ENCODE data around the gene TAF3. TPM values are rescaled to one million over a fixed set of nuclear protein-coding genes. Genes with fewer than 3 reads are reported as not detected.
A peak's percentile ranks its signal among the peaks of the same experiment; 100 is the strongest.
"Not testable (repeated sequence)": the region's sequence is repeated elsewhere in the genome, so short reads cannot be mapped to it uniquely, and the experiment has no call there.

TAF3 gene, protein sequence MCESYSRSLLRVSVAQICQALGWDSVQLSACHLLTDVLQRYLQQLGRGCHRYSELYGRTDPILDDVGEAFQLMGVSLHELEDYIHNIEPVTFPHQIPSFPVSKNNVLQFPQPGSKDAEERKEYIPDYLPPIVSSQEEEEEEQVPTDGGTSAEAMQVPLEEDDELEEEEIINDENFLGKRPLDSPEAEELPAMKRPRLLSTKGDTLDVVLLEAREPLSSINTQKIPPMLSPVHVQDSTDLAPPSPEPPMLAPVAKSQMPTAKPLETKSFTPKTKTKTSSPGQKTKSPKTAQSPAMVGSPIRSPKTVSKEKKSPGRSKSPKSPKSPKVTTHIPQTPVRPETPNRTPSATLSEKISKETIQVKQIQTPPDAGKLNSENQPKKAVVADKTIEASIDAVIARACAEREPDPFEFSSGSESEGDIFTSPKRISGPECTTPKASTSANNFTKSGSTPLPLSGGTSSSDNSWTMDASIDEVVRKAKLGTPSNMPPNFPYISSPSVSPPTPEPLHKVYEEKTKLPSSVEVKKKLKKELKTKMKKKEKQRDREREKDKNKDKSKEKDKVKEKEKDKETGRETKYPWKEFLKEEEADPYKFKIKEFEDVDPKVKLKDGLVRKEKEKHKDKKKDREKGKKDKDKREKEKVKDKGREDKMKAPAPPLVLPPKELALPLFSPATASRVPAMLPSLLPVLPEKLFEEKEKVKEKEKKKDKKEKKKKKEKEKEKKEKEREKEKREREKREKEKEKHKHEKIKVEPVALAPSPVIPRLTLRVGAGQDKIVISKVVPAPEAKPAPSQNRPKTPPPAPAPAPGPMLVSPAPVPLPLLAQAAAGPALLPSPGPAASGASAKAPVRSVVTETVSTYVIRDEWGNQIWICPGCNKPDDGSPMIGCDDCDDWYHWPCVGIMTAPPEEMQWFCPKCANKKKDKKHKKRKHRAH
- polyA plus RNA-seq (ENCODE audit: insufficient read length) = 12.1 TPM
- long read RNA-seq, donor 1 = 0 reads
- long read RNA-seq, donor 2 = 0 reads
- long read RNA-seq, donor 3 = 0 reads
- long read RNA-seq, donor 4 = 0 reads
- long read RNA-seq, donor 5, full-length matches to known transcripts = 1 of 1 reads
- long read RNA-seq, donor 5, partial matches to known transcripts = 0 of 1 reads
- long read RNA-seq, donor 5, other reads (novel, unspliced or antisense) = 0 of 1 reads
- long read RNA-seq, donor 6, partial matches to known transcripts = 5 of 5 reads
- long read RNA-seq, donor 6, other reads (novel, unspliced or antisense) = 0 of 5 reads
- long read RNA-seq, donor 7, partial matches to known transcripts = 9 of 9 reads
- long read RNA-seq, donor 7, other reads (novel, unspliced or antisense) = 0 of 9 reads
- long read RNA-seq, donor 8 = 0 reads

- DNase-seq = peak; percentile 94
These were observed at the start of gene TAF3 for GRCh38 chr10:7818295-7819120. Gene TAF3, plus strand, starts transcription at chr10:7818505. Its CDS starts 205 bp downstream, at chr10:7818710.

DNA sequence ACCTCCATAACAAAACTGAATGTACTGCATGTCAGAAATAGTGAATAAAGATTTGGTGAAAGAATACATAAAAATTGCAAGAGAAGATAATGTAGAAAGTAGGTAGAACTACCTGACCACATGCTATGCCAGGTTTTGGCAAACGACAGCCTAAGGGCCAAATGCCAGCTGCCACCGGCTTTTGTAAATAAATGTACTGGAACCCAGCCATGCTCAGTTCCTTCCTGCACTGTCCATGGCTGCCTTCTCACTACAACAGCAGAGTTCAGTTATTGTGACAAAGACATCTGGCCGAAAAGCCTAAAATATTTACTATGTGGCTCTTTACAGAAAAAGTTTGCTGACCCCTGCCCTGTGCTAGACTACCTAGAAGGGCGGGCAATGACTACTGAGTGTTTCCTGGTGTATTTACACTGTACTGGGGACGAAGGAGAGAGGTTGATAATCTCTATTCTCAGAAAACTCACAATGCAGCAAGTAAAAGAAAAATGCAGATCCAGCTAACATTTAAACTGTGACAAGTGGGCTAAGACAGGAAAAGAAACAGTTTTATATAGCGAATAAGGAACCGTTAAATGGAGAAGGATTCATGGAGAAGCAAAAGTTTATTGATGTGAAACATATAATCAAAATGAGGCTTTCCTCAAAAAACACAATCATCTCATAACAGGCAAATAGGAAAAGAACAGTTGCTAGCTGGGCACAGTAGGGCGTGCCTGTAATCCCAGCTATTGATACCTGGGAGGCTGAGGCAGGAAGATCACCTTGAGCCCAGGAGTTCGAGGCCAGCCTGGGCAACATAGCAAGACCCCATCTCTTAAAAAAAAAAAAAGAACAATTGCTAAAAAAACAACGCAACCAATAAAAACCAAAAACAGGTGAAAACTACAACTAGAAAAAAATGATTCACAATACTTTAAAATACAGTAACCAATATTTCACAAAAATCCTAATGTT, 44.2 kb upstream of the TAF3 start:
- no peak for DNase-seq

- no peak for DNase-seq
These were observed 41.5 kb upstream of the TAF3 start for GRCh38 chr10:7776777-7777176.

DNA sequence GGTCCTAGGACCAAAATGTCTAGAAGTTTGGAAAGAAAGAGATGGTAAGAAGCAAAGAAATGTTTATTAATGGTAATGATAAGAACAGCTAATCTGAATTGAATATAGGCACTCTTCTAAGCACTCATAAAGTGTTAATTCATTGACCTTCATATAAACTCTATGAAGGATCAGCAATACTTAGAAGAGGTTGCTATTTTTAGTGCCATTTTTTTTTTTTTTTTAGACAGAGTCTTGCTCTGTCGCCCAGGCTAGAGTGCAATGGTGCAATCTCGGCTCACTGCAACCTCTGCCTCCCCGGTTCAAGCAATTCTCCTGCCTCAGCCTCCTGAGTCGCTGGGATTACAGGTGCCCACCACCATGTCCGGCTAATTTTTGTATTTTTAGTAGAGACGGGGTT, 36.1 kb upstream of the TAF3 start:
- not testable (repeated sequence) for DNase-seq

DNA sequence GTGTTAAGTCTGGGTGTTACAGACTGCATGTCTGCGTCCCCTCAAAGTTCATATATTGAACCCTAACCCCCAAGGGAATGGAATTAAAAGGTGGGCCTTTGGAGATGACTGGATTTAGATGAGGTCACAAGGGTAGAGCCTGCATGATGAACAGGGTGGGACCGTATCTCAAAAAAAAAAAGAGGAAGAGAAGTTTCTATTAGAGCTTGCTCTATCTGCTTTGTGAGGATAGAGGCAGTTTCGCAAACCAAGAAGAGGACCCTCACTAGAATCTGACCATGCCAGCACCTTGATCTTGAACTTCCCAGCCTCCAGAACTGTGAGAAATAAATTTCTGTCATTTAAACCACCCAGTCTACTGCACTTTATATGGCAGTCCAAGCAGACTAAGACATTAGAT, 31.9 kb upstream of the TAF3 start:
- DNase-seq = no peak

DNA sequence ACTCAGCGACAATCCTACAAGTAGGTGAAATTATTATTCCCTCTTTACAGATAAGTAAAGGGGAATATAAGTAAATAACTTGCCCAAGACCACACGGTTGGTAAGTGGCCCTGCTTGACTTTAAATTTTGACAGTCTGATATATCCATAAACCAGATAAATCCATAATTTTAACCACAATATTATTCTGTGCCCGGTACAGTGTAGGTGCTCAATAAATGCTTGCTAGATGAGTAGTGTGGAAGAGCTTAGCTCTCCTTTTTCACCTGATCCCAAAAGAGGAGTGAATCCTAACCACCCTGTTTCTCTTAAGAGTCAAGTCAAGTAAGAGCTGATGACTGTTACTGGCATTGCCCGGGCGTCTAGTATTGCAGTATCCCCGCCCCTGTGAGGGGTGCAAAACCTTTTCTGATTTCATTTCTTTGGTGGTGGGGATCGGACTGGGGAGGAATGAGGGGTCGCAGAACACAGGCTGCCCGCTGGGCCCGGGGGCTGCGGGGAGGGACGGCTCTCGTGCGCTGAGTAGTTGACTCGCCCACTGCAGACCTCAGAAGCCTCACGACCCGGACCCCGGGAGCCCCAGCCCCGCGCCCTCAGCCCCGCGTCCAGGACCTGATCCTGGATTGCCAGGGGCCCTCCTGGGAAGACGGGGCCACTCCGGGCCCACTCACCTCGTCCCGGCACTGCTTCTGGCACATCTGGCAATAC, 31.0 kb upstream of the TAF3 start:
- no peak for DNase-seq

DNA sequence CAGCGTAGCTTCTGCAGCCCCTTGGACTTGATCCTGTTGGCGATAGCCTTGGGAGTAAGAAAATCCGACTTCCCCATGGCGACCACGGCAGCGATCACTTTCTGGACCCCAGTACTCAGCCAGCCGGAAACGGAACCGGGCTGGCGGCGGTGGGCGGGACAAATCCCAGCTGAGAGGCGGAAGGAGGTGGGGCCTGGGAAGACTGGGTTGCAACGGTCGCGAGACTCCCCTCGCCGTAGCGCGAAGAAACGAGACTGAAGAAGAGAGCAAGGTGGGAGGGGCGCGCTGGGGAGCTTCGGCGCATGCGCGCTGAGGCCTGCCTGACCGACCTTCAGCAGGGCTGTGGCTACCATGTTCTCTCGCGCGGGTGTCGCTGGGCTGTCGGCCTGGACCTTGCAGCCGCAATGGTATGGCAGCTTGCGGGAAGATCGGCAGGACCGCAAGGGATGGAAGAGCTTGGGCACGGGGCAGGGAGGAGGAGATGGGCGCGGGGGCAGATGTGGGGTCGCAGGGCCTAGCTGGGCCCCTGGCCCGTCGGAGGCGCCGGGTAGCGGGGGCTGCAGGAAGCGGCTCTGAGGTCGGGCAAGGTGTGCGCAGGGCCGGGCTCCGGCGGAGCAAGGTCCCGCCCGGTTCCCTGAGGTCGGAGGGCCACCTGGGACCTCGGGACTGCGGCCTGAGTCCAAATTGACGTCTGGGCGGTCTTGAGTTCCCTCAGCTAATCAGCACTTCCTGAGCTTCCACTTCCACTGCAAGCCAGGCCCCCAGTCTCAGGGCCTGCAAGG, 30.3 kb upstream of the TAF3 start, which contains the start of the genes ATP5F1C and KIN:
Gene ATP5F1C, plus strand, starts transcription at position 321 of the 782 bp plus-strand sequence. Its CDS starts 31 bp downstream, at position 352.
Gene KIN, minus strand, starts transcription at position 137 of the 782 bp plus-strand sequence. Its CDS starts 60 bp downstream, at position 77.
- DNase-seq = peak; percentile 97

DNA sequence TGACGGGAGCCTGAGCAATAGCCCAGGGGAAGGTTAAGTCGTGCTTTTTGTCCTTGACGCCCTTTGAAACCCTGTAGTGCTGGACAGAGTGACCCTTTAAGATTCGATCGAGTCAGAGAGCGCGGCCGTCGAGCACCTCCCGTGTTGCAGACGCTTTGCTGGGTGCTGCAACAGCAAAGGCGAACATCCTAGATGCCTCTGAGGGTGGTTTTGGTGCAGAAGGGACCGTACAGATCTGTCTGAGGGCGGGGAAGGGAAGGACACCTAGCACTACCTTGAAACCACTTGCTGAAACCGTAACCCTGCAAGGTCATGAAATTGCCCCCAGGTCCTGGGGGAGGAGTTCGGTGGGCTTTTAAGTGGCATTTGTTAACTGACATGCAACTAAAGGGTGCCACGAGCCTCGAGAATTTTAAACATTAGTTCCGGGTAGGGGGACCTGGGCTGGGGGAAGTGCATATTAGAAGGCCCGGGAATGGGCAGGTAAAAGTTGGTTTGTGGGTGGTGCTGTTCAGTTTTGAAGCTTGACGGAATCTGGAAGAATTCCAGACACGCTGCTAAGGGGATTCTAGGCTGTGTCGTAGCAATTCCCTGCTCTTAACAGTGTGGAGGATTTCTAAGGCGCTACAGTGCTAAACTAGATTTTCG, 29.5 kb upstream of the TAF3 start:
- DNase-seq = peak; percentile 41

- DNase-seq = no peak
These were observed 28.9 kb upstream of the TAF3 start for GRCh38 chr10:7789390-7789789.

DNA sequence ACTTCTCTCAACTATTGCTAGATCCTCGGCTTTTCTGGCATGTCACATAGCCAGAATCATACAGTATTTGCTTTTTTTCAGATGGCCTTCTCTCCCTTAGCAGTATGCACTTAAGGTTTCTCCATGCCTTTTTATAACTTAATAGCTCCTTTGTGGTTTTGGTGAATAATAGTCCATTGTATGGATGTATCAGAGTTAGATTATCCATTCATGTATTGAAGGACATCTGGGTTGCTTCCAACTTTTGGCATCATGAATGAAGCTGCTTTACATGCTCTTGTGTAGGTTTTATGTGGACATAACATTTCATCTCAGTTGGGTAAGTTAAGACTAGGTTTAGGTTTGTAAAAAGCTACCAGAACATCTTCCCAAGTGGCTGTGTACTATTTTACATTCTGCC, 25.8 kb upstream of the TAF3 start:
- DNase-seq = no peak

DNA sequence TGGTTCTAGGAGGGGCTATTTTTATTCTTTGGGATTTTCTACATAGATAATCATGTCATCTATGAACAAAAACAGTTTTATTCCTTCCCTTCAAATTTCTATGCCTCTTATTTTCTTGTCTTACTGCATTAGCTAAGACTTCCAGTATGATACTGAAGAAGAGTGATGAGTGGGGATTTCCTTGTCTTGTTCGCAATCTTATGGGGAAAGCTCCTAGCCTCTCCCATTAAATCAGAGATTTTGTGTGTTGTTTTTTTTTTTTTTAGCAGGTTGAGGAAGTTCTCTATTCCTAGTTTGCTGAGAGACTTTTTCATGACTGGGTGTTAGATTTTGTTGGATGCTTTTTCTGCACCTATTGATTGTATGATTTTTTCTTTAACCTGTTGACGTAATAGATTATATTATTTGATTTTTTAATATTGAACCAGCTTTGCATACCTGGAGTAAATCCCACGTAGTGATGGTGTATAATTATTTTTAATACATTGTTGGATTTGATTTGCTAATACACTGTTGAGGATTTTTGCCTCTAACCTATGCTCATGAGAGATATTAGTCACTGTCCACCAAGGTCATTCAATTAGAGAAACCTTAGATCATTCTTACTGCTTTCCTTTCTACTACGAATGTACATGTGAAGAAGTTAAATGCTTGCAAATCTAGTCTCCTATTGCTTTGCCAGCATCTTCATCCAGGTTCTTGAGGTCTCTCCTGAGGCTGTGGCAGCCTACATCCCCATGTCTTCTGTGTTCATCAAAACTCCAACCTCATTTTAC, 23.9 kb upstream of the TAF3 start:
- no peak for DNase-seq

DNA sequence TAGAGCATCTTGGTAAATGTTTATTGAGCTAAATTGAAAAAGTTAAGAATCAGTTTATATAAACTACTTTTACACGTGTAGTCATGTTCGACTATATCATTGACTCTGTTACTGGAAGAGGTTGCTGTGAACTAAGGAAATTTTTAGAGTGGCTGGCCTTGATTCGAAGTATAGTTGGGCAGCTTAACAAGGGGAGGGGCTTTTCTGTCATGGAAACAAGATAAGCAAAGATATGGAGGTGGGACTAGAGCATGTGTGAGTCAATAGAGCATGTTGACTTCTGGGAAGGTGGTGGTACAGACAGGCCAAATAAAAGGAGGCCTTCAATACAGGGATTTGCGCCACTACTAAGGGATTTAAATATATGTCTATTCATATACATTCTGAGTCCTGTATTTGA, 22.7 kb upstream of the TAF3 start:
- no peak for DNase-seq

DNA sequence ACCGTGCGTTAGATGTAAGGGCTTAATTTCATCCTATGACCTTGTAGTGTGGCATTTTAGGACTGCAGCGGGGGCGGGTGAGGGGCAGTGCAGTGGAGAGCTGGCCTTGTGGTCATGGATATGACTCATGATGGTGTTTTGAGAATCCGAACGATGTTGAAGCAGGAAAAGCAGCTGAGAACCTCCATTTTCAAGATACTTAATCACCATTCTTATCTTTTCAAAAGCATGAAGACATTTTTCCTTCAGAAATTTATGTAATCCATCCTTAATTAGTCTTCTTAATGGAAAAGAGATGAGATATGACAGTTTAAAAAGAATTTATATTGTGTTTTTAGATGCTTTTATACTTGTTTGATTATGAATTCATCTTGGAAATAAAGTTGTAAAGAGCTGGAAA, 20.7 kb upstream of the TAF3 start:
- no peak for DNase-seq

DNA sequence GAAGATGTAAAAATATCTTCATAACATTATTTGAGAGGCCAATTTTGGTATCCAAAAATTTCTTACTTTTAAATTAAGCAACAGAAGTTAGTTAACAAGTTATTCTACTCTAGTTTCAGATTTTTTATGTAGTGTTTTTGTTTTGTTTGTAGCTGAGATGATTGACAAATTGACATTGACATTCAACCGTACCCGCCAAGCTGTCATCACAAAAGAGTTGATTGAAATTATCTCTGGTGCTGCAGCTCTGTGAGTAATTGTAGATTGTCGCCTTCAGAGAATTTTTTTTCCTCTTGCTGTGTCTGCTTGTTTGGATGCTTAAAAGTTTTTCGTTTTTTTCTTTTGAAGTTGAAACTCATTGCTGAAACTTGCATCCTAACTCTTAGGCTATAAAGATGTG, 15.7 kb upstream of the TAF3 start:
- DNase-seq = no peak

DNA sequence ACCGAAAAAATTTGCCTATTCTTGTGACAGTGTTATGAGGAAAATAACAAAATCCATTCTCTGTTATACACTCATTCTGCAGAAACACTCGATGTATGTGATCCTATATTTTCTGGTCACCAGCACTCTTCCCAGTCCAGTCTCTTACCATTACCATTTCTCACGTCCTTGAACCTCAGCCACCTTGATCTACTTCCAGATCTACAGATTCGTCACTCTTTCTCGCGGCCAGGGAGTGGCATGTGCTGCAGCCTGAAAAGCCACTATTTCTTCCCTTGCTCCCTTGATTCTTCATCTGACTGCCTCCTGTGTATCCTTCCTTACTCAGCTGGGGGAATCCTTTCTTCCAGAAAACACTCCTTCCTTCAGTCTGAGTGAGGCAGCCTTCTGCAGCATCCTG, 14.1 kb upstream of the TAF3 start:
- DNase-seq = no peak

- DNase-seq = no peak
These were observed 13.6 kb upstream of the TAF3 start for GRCh38 chr10:7804741-7805140.

DNA sequence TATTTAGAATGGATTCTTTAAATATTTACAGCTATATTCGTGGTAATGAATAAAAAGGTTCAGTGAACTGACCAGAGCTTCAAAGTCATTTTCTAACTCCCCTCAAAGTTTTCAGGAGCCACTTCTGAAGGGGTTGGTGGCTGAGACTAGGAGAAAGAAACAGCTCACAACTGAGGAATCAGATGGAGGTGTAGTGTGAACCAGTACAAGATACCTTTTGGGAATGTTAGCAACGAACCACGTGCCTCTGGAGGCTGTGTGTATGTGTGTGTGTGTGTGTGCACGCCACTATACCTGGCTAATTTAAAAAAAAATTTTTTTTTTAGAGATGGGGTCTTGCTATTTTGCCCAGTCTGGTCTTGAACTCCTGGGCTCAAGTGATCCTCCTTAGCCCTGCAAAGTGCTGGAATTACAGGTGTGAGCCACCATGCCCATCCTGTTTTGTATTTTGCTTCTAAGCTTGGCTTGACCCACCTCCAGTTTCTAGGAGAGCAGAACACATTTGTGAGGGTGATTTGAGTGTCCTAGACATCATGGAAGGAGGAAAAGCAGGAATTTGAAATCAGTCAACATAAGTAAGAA, 9.5 kb upstream of the TAF3 start:
- no peak for DNase-seq

All from left kidney (tissue), 8 donors.